C4-2B (cell line): ENCODE results near the gene FAM98B.

Source experiments
- H3K27ac ChIP-seq: fragments of 450-650 bp; 2 replicates; pipeline ENCODE4 v1.5.1; 2017
- ZFX ChIP-seq: fragments of 450-650 bp; IDR thresholded peaks from 2 replicates; pipeline ENCODE4 v1.6.1; 2017
- TF ChIP-seq, protein P1 (sequence below): fragments of 450-650 bp; conservative IDR thresholded peaks from 2 replicates; pipeline ENCODE4 v1.5.1; 2017; ENCODE audit warnings: mild to moderate bottlenecking

FAM98B gene

DNA sequence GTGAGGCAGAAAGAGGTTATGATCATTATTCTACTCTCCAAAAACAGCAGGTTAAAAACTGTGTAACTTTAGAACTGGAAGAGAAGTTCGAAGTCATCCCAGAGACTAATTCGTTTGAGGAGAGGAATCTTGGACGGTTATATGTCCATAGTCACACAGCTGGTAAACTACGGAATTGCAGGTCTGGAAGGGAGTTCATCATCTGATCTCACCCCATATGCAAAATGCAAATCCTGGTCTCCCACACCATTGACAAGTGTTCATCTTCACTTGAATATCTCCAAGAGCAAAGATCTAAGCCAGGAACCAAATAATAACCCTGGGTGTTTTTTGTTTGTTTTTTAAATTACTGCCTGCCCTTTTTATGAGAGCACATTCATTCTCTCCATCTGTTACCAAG, 53.1 kb downstream of the FAM98B start:
- no peak overlapping the region for H3K27ac ChIP-seq
- TF ChIP-seq, protein P1, sequence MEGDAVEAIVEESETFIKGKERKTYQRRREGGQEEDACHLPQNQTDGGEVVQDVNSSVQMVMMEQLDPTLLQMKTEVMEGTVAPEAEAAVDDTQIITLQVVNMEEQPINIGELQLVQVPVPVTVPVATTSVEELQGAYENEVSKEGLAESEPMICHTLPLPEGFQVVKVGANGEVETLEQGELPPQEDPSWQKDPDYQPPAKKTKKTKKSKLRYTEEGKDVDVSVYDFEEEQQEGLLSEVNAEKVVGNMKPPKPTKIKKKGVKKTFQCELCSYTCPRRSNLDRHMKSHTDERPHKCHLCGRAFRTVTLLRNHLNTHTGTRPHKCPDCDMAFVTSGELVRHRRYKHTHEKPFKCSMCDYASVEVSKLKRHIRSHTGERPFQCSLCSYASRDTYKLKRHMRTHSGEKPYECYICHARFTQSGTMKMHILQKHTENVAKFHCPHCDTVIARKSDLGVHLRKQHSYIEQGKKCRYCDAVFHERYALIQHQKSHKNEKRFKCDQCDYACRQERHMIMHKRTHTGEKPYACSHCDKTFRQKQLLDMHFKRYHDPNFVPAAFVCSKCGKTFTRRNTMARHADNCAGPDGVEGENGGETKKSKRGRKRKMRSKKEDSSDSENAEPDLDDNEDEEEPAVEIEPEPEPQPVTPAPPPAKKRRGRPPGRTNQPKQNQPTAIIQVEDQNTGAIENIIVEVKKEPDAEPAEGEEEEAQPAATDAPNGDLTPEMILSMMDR = no peak
- no peak for TF ChIP-seq ZFX

DNA sequence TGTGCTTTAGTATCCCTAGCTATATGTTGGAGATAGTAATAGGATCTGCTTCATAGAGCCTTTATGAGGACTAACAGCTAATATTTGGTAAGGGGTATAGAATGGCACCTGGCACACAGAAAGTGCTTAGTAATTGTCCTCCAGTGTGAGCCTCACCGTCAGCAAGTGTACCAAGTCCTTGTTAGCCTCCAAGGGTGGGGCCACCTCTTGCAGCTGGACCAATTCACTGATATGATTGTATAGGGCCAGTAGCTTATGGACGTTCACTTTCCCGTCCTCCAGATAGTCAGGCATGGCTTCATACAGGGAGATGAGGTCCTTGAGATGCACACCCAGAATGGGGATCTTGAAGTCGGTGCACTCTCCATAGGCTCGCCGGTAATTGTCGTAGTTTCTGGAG, 53.6 kb downstream of the FAM98B start:
- no peak overlapping the region for H3K27ac ChIP-seq
- TF ChIP-seq, protein P1 = no peak
- no peak for TF ChIP-seq ZFX

- TF ChIP-seq ZFX = no peak
- TF ChIP-seq, protein P1 = no peak
- no peak overlapping the region for H3K27ac ChIP-seq
Measured at GRCh38 chr15:38508647-38509046, 54.7 kb downstream of the FAM98B start.

DNA sequence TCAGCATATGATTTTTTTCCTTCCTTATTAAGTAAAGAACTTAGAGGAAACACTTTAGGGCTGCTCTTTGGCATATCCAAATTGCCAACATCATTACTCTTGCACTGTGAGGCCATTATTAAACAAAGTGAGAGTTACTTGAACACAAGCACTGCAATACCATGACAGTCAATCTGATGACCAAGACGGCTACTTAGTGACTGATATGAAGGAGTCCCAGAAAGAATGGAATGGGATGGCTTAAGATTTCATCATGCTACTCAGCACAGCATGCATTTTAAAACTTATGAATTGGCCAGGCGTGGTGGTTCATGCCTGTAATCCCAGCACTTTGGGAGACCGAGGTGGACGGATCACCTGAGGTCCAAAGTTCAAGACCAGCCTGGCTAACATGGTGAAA, 55.2 kb downstream of the FAM98B start:
- no peak overlapping the region for H3K27ac ChIP-seq
- no peak for TF ChIP-seq ZFX
- TF ChIP-seq, protein P1 = no peak

GRCh38 chr15:38512901-38513300, 59.0 kb downstream of the FAM98B start:
- TF ChIP-seq ZFX = no peak
- TF ChIP-seq, protein P1 = no peak
- H3K27ac ChIP-seq = no peak overlapping the region

DNA sequence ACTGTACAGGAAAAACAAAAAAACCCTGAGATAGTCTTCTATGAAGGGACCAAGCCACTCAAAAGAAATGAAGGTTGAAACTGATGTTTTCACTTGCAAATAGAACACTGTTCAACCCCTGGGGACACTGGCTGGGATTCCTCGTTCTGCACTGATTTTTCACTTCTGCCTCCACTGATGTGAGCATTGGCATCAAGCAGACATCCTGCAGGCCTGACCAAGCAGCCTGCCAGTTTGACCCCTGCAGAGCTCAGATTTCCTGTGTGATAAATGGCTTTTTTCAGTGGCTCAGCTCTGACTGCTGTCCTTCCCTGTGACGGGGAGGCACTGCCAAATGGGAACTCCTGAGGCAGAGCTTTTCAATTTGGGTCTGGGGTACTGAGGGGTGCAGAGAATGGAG, 60.7 kb downstream of the FAM98B start:
- TF ChIP-seq, protein P1 = no peak
- no peak for TF ChIP-seq ZFX
- no peak overlapping the region for H3K27ac ChIP-seq

DNA sequence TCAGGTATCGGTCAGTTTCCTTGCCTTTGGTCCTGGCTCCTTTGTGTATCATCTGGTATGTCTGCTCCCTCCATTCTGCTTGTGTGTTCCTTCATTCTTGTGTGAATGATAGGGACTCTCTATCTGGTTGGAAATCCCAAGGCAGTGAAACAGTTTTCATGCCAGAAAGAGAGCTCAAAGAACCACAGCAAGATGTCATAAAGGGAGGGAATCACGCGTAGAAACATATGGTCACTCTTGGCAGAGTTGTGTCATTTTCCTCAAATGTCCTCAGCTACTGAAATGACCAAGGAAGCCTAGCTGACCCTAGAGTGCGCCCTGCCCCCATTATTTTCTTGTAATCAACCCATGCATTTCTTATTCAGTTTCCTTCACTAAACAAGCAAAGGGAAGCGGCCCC, 62.7 kb downstream of the FAM98B start:
- H3K27ac ChIP-seq = no peak overlapping the region
- TF ChIP-seq, protein P1 = no peak
- no peak for TF ChIP-seq ZFX
